AG04450 (cell line): ENCODE measurements around the gene GALNT11. TPM values are rescaled to one million over a fixed set of nuclear protein-coding genes. Genes with fewer than 3 reads are reported as not detected.
"Not testable (repeated sequence)": the region's sequence is repeated elsewhere in the genome, so short reads cannot be mapped to it uniquely, and the experiment has no call there.

Experiments
- CTCF ChIA-PET: fragments of 300-600, 350-600 bp; formaldehyde crosslinking; extraction: SDS; loops from one replicate; lab custom pipeline; 2022; ENCODE audit warnings: antibody characterized with exemption, inconsistent platforms; lab: Charles Lee
- POLR2A ChIA-PET: fragments of 350-600 bp; formaldehyde crosslinking; extraction: SDS; loops from one replicate; lab custom pipeline; 2021; ENCODE audit warnings: antibody characterized with exemption, inconsistent platforms; lab: Yijun Ruan, JAX
- DNase-seq: peaks from one replicate; pipeline ENCODE4 v3.0.0-alpha.2; 2011; ENCODE audit warnings: low read depth, low spot score
- H3K27ac ChIP-seq: one replicate; pipeline ENCODE4 v1.5.1; 2012; ENCODE audit warnings: low read depth, low read length, control low read depth
- H3K27me3 ChIP-seq: one replicate; pipeline ENCODE4 v1.6.0; 2012; ENCODE audit warnings: low read length; ENCODE audit not compliant: control insufficient read depth, insufficient read depth
- H3K4me3 ChIP-seq: 2 replicates; pipeline ENCODE4 v1.5.1; 2011; ENCODE audit warnings: mild to moderate bottlenecking, low read depth, low read length, control low read depth
- H3K9me3 ChIP-seq: 2 replicates; pipeline ENCODE4 v1.5.1; 2012; ENCODE audit warnings: low read length; ENCODE audit not compliant: control insufficient read depth, insufficient read depth
- CTCF ChIP-seq: IDR thresholded peaks from 2 replicates; pipeline ENCODE4 v1.5.1; 2011; ENCODE audit warnings: low read depth, low read length, control low read depth, inconsistent platforms
- polyA plus RNA-seq: library from polyadenylated mRNA; depleted of rRNA; stranded (reverse); fragments of >200 nt; gene quantifications from 2 replicates; pipeline ENCODE4 v1.2.3, GENCODE V29; 2011

GALNT11 gene
- polyA plus RNA-seq, 1 experiment: 37.6 TPM

GRCh38 chr7:152056621-152057274 is 31.3 kb downstream of the GALNT11 start:
- Histone ChIP-seq H3K27me3 (no peaks in the 10 kb centered on the region), H3K27ac (no peak overlapping the region), H3K9me3 (no peaks in the 10 kb centered on the region), H3K4me3 (no peak overlapping the region)
- no peak for TF ChIP-seq CTCF
- DNase-seq: no peak
- ChIA-PET POLR2A (no interaction called here), CTCF (no interaction called here)

GRCh38 chr7:152059311-152059710 is 33.8 kb downstream of the GALNT11 start:
- Histone ChIP-seq H3K9me3 (no peaks in the 10 kb centered on the region), H3K27me3 (no peaks in the 10 kb centered on the region), H3K4me3 (no peak overlapping the region), H3K27ac (no peak overlapping the region)
- ChIA-PET CTCF (interaction anchor here (0.6 to 1.5 kb wide), 2 partner anchors 33 to 43 kb away, joined by 3 read pairs; no protein-coding TSS in a partner anchor), POLR2A (no interaction called here)
- TF ChIP-seq CTCF: no peak
- no peak for DNase-seq

- CTCF ChIA-PET, DNase-seq, H3K27ac ChIP-seq: not testable (repeated sequence)
Measured at GRCh38 chr7:152061086-152061485, 35.6 kb downstream of the GALNT11 start.

GRCh38 chr7:152063192-152063591 is 37.7 kb downstream of the GALNT11 start:
- H3K4me3 ChIP-seq, POLR2A ChIA-PET, DNase-seq, CTCF ChIA-PET, H3K9me3 ChIP-seq, H3K27ac ChIP-seq, H3K27me3 ChIP-seq: not testable (repeated sequence)

More at GRCh38 chr7:152061086-152061485, 35.6 kb downstream of the GALNT11 start:
- H3K9me3 ChIP-seq, H3K4me3 ChIP-seq, H3K27me3 ChIP-seq, POLR2A ChIA-PET: not testable (repeated sequence)

- H3K9me3 ChIP-seq, H3K4me3 ChIP-seq, DNase-seq, H3K27ac ChIP-seq, H3K27me3 ChIP-seq, POLR2A ChIA-PET, CTCF ChIA-PET: not testable (repeated sequence)
Measured at GRCh38 chr7:152063821-152064220, 38.3 kb downstream of the GALNT11 start.

GRCh38 chr7:152065800-152066344 is 40.4 kb downstream of the GALNT11 start:
- POLR2A ChIA-PET, H3K4me3 ChIP-seq, CTCF ChIA-PET: not testable (repeated sequence)

GRCh38 chr7:152072421-152072820 is 46.9 kb downstream of the GALNT11 start:
- H3K9me3 ChIP-seq: no peaks in the 10 kb centered on the region
- H3K27ac ChIP-seq: no peak overlapping the region
- TF ChIP-seq CTCF: no peak
- ChIA-PET CTCF (interaction anchor here (0.6 kb wide), 1 partner anchor 22 kb away, joined by 3 read pairs; no protein-coding TSS in a partner anchor), POLR2A (no interaction called here)
- H3K4me3 ChIP-seq: no peak overlapping the region
- DNase-seq: no peak
- no peaks in the 10 kb centered on the region for H3K27me3 ChIP-seq

More at GRCh38 chr7:152065800-152066344, 40.4 kb downstream of the GALNT11 start:
- not testable (repeated sequence) for DNase-seq, H3K27me3 ChIP-seq, H3K27ac ChIP-seq, H3K9me3 ChIP-seq
